Measurements from ENCODE around the gene TFR2. TPM values are rescaled to one million over a fixed set of nuclear protein-coding genes. Genes with fewer than 3 reads are reported as not detected.
A peak's percentile ranks its signal among the peaks of the same experiment; 100 is the strongest.

The TFR2 gene
- total RNA-seq, 1 experiment from 2014 or later, result 5.7 TPM

GRCh38 chr7:100599911-100600729 lies 41.2 kb downstream of the TFR2 start (continued):
- no peak for TF ChIP-seq NFATC4 (CRISPR knock-in tag; IDR thresholded peaks at IDR 0.05)
- TF ChIP-seq PRRX2 (CRISPR knock-in tag; IDR thresholded peaks at IDR 0.05), result no peak
- TF ChIP-seq NR1H2 (CRISPR knock-in tag; IDR thresholded peaks at IDR 0.05), result no peak
- no peak for TF ChIP-seq ATF3 (CRISPR knock-in tag; conservative IDR thresholded peaks at IDR 0.05)
- no peak for TF ChIP-seq E2F1 (CRISPR knock-in tag; IDR thresholded peaks at IDR 0.05)
- TF ChIP-seq NFE2L1 (CRISPR knock-in tag; IDR thresholded peaks at IDR 0.05), result no peak
- TF ChIP-seq SMAD3 (CRISPR knock-in tag; IDR thresholded peaks at IDR 0.05; ENCODE audit: borderline replicate concordance), result no peak

- POLR2A ChIA-PET, result no interaction called here
- Mint-ChIP-seq H3K9me3 (no peaks in the 10 kb centered on the region), H3K27me3 (ENCODE audit: low read depth) (peaks cover 24% of the 10 kb centered on the region), H3K27ac (no peak overlapping the region; the same call in 1 of the 2 replicates), H3K36me3 (peaks cover 15% of the 10 kb centered on the region), H3K4me3 (no peak overlapping the region), H3K4me1 (peaks cover 26% of the 10 kb centered on the region)
- CTCF ChIA-PET, result interaction anchor here (1.0 kb wide), 1 partner anchor 255 kb away, joined by 3 read pairs; no protein-coding TSS in a partner anchor
- ATAC-seq (no peak), DNase-seq (ENCODE audit: low spot score) (no peak)
- no peak for TF ChIP-seq GABPB1 (CRISPR knock-in tag; IDR thresholded peaks at IDR 0.05)
Measured at GRCh38 chr7:100598425-100598824, 42.9 kb downstream of the TFR2 start.

- no peak overlapping the region for H3K4me3 Mint-ChIP-seq
- ChIA-PET POLR2A (interaction anchor here (1.4 kb wide), 1 partner anchor 9 kb away, joined by 5 read pairs; the partner anchor contains the start of genes FBXO24 and LRCH4), CTCF (interaction anchor here (0.6 kb wide), 1 partner anchor 130 kb away, joined by 3 read pairs; no protein-coding TSS in a partner anchor)
- DNase-seq (ENCODE audit: low spot score) (no peak), ATAC-seq (no peak)
- H3K27me3 Mint-ChIP-seq (ENCODE audit: low read depth), result peaks cover 51% of the 10 kb centered on the region
- no peaks in the 10 kb centered on the region for H3K9me3 Mint-ChIP-seq
- TF ChIP-seq RELA (CRISPR knock-in tag; IDR thresholded peaks at IDR 0.05; ENCODE audit: borderline replicate concordance) (no peak), HMGXB4 (CRISPR knock-in tag; IDR thresholded peaks at IDR 0.05) (no peak), ZNF121 (CRISPR knock-in tag; IDR thresholded peaks at IDR 0.05) (peak; percentile 77; the same call in 1 of the 2 replicates), ATF2 (CRISPR knock-in tag; IDR thresholded peaks at IDR 0.05; ENCODE audit: borderline replicate concordance, low read depth) (no peak), ETV6 (CRISPR knock-in tag; IDR thresholded peaks at IDR 0.05) (no peak), ZBTB43 (CRISPR knock-in tag; IDR thresholded peaks at IDR 0.05) (no peak)
- H3K27ac Mint-ChIP-seq, result no peak overlapping the region
- peaks cover 15% of the 10 kb centered on the region for H3K36me3 Mint-ChIP-seq
- peaks cover 7% of the 10 kb centered on the region for H3K4me1 Mint-ChIP-seq
Measured at GRCh38 chr7:100595188-100595587, 46.2 kb downstream of the TFR2 start.
